GM12873 (cell line): ENCODE data around the gene RNF217.

Experiments
- CTCF ChIP-seq: IDR thresholded peaks from 2 replicates; pipeline ENCODE4 v1.5.1; 2012; ENCODE audit warnings: low read depth, mild to moderate bottlenecking, moderate library complexity, low read length, control low read depth; ENCODE audit not compliant: insufficient read depth; ENCODE audit errors: missing control alignments

Gene RNF217

DNA sequence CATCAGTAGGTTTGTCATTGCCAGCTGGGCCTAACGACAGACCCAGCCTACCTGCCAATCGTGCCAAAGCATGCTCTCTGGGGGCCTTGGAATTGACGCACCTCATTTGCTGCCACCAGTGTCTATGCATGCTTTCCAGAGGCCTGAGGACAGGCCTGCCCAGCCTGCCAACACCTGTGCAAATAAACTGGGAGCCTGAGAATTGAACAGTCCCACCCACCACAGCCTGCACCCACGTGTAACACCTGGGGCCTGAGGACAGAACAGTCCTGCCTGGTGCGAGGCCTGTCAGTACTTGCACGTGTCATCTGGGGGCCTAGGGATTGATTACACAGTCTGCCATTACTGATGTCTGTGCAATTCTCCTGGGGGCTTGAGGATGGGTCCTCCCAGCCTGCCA is 6.2 kb upstream of the RNF217 start:
- TF ChIP-seq CTCF = no peak

DNA sequence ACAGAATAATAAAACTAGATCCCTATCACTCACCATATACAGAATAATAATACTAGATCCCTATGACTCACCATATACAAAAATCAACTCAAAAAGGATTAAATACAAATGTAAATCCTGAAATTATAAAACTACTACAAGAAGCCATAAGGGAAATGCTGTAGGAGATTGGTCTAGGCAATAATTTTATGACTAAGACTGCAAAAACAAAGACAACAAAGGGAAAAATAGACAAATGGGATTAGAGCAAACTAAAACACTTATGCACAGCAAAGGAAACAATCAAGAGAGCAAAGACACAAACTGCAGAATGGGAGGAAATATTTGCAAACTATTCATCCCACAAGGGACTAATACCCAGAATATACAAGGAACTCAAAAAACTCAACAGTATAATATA is 4.1 kb upstream of the RNF217 start:
- TF ChIP-seq CTCF = no peak

DNA sequence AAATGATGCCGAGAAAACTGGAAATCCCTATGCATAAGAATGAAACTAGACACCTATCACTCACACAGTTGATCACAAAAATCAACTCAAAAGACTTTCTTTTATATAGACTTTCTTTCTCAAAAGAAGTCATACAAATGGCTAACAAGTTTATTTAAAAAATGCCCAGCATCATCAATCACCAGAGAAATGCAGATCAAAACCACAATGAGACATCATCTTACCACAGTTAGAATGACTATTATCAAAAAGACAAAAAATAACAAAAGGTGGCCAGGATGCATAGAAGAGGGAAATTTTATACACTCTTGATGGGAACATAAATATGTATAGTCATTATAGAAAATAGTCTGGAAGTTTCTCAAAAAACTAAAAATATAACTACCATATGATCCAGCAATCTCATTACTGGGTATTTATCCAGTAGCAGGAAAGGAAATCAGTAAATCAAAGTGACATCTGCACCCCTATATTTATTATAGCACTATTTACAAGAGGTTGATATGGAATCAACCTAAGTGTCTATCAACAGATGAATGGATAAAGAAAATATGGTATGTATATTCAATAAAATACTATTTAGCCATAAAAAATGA is 3.4 kb upstream of the RNF217 start:
- no peak for TF ChIP-seq CTCF

DNA sequence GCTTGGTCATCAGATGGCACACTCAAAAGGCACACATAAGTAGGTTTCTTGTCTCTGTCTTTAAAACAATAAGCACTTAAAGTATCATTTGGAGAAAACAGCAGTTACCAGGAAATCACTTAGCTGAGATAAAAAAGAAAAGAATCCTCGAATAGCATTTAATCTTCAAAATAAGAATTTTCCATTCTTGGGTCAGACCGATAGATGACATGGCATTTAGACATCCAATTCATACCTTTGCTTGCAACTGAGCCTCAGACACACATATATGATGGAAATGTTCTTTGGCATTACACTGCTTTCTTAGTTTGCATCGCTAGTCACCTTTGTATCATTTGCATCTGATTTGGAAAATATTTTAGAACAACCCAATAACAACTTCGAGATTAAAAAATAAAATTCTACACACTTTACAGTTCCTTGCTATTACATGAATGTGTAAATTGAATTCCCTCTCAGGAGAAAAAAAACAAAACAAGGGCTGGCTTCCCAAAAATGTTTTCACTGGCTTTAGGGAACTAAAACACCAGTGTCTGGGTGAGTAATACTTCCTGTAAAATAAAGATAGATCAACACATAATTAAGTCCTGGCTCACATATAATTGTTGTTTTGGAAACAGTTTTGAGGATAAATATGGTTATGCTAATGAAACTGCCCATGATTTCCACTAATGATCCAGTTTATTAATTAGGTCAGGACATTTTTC is 1.3 kb upstream of the RNF217 start:
- TF ChIP-seq CTCF = no peak

- TF ChIP-seq CTCF = no peak
Measured at GRCh38 chr6:124961464-124961776, 817 bp upstream of the RNF217 start.

DNA sequence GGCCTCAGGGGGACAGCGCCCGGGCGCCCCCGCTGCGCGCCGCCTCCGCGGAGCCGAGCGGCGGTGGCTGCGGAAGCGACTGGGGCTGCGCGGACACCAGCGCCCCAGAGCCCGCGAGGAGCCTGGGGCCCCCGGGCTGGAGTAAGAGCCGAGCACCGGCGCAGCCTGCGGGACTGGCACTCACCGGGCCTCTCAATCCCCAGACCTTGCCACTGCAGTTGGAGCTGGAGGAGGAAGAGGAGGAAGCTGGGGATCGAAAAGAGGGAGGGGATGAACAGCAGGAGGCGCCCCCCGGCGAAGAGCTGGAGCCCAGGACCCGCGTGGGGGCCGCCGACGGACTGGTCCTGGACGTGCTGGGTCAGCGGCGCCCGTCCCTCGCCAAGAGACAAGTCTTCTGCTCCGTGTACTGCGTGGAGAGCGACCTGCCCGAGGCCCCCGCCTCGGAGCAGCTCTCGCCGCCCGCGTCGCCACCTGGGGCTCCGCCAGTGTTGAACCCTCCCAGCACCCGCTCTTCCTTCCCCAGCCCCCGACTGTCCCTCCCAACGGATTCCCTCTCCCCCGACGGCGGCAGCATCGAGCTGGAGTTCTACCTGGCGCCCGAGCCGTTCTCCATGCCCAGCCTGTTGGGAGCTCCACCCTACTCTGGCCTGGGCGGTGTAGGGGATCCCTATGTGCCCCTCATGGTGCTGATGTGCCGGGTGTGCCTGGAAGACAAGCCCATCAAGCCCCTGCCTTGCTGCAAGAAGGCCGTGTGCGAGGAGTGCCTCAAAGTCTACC is 590 bp downstream of the RNF217 start:
- TF ChIP-seq CTCF = no peak

GRCh38 chr6:124963416-124963785 is 1.2 kb downstream of the RNF217 start:
- no peak for TF ChIP-seq CTCF
